NCI-H69 (cell line): ENCODE data around the gene SLC25A24.
"Not testable (repeated sequence)": the region's sequence is repeated elsewhere in the genome, so short reads cannot be mapped to it uniquely, and the experiment has no call there.

ENCODE experiments used
- DNase-seq: peaks from one replicate; lab custom pipeline; 2025; lab: John Stamatoyannopoulos, UW

Gene SLC25A24

DNA sequence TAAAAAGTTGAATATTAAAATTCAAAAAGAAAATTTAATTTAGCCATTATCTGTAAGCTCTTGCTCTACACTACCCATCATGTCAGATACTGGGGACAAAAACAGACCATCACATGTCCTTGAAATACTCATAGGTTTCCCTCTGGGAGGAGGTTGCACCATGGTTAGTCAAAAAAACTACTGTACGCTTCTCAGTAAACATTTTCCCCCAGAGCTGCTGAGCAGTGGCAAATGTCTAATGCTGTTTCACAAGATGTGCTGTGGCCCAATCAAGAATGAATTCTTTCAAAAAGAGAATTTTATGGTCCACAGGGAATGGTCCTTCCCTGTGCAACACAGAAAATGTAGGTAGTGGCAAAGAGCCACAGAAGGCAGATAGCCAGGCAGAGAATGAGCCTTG is 6.1 kb downstream of the SLC25A24 start:
- DNase-seq, result no peak

DNA sequence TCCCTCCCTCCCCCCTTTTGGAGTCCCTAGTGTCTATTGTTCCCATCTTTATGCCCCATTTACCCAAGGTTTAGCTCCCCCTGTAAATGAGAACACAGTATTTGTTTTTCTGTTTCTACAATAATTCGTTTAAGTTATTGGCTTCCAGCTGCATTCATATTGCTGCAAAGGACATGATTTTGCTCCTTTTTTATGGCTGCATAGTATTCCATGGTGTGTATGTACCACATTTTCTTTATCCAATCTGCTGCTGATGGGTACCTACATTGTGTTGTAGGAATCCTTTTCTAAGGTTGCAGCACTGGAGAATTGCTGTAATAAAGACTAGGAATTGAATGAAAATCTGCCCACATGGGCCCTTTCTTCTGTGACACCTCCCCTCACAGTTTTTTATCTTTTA is 6.8 kb downstream of the SLC25A24 start:
- no peak for DNase-seq

DNA sequence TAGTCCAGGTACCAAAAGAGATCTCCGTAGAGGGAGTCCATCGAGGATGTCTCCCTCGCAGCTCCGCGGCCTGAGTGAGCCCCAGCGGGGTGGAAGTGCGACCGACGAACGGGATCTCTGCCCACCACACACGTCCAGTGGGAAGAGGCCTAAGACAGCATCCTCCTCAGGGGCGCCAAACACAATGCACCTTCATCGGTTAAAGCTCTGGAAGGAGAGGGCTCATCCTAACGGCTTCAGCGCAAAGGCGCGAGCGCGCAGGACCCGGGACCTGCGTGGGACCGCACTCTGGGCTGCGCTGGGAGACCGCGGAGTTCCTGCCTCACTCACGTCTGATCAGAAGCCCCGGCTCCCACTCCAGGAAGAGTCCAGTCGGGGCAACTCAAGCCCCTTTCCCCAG is 7.6 kb downstream of the SLC25A24 start:
- no peak for DNase-seq

DNA sequence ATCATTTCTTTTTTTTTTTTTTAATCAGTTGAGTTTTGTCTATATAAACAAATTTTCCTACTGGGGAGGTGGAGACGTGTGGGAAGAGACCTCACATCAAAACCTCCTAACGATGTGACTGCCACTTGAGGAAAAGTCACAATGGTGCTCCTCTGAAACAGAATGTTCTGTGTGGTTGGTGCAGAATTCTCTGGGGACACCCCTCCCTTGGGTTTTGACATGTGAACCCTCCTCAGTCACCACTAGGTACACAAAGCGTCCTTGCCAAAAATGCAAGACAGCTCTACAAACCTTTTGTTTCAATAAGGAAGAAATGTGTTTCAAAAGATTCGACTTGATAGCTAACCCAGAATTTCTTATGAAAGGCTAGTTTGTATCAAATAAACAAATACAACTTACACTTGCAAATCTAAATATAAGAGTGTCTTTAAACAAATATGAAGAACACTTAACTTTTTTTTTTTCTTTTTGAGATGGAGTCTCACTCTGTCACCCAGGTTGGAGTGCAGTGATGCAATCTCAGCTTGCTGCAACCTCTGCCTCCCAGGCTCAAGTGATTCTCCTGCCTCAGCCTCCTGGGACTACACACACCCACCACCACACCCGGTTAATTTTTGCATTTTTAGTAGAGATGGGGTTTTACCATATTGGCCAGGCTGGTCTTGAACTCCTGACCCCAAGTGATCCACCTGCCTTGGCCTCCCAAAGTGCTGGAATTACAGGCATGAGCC is 9.3 kb downstream of the SLC25A24 start:
- peak; percentile 35 for DNase-seq

DNA sequence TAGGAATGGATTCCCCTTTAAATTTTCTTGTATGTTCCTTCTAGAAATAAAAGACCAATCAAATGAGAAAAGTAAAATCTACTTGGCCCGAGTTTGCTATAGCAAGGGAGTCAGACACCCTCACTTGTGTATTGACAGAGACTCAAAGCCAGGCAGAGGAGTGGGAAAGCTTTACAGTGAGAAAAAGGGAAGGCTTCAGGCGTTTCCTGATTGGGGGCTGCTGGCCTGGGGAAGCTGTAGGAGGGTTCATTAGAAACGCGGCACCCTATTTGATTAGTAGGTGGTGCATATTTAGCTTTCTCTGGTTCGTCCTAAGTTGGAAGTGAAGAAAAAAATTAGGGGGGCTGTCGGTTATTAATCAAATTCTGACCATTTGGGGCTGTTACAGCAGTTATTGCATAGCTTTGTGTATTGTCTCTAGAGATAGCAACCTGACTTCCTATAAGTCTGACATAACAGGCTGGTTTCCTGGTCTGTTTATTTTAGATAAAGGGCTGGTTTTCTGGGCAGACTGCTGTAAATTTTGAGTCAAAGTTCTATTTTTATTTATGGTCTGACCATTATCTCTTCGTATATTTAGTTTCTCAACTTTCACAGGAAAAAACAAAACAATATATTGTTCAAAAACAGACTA is 10.0 kb downstream of the SLC25A24 start:
- DNase-seq, result no peak

DNA sequence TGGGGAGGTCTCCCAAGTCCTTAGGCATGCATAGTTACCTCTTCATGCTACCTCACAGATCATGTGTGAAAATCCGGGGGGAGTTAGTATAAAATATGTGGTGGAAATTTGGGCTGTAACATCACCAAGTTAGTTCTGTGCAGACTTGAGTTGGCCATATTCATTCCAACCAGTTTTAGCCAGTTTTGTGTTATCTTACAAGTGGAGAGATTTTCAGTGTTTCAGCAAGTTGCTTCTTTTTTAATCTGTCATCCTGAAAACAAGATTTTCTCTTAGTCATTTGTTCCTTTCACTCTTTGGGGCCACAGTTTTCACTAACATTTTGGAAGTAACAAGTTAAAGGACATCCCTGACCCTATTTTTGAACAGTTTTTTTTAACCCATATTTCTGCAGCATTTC is 11.3 kb downstream of the SLC25A24 start:
- no peak for DNase-seq

DNA sequence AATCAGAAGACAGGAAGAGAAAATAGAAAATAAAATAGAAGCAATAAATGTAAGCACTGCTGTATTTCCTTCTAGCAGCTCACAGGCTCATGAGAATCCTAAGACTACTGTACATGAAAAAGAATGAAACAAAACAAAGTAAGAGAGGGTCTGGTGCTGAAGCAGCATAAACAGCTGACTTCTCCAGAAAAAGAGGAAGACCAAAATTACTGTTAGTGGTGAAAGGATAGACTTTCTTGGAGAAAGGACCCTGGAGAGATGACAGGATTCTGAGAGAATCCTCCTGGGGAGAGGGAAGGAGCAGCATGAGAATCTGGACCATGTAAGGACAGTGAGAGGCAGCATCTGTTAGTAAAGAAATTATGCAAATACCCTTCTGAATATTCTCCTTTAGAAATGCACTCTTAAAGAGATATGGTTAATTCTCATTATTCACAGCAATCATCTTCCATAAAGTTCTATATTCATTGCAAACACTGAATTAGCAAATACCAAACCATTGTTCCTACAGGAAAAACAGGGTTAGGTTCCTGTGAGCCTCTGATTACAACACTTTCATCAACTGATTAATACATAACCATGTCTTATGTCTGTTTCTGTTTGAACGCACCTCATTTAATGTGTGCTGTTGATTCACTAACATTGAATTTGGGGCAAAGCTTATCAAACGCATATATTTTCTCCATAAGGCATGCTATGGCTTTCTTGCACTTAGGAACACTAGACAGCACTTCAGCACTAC is 17.0 kb downstream of the SLC25A24 start:
- no peak for DNase-seq

DNA sequence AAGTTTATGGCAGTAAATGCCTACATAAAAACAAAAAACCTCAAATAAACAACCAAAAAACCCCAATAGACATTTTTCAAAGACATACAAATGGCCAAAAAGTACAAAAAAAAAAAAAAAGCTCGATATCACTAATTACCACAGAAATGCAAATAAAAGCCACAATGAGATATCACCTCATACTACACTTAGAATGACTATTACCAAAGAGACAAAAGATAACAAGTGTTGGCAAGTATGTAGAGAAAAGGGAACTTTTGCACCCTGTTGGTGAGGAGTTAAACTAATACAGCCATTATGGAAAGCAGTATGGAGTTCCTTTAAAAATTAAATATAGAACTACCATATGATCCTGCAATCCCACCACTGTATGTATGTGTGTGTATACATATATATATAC is 21.1 kb downstream of the SLC25A24 start:
- DNase-seq, result no peak

DNA sequence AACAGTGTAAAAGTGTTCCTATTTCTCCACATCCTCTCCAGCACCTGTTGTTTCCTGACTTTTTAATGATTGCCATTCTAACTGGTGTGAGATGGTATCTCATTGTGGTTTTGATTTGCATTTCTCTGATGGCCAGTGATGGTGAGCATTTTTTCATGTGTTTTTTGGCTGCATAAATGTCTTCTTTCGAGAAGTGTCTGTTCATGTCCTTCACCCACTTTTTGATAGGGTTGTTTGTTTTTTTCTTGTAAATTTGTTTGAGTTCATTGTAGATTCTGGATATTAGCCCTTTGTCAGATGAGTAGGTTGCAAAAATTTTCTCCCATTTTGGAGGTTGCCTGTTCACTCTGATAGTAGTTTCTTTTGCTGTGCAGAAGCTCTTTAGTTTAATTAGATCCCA is 37.7 kb downstream of the SLC25A24 start:
- DNase-seq, result not testable (repeated sequence)

DNA sequence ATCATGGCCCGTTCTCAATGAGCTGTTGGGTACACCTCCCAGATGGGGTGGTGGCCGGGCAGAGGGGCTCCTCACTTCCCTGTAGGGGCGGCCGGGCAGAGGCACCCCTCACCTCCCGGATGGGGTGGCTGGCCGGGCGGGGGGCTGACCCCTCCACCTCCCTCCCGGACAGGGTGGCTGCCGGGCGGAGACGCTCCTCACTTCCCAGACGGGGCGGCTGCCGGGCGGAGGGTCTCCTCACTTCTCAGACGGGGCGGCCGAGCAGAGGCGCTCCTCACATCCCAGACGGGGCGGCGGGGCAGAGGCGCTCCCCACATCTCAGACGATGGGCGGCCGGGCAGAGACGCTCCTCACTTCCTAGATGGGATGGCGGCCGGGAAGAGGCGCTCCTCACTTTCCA is 40.2 kb downstream of the SLC25A24 start:
- not testable (repeated sequence) for DNase-seq

DNA sequence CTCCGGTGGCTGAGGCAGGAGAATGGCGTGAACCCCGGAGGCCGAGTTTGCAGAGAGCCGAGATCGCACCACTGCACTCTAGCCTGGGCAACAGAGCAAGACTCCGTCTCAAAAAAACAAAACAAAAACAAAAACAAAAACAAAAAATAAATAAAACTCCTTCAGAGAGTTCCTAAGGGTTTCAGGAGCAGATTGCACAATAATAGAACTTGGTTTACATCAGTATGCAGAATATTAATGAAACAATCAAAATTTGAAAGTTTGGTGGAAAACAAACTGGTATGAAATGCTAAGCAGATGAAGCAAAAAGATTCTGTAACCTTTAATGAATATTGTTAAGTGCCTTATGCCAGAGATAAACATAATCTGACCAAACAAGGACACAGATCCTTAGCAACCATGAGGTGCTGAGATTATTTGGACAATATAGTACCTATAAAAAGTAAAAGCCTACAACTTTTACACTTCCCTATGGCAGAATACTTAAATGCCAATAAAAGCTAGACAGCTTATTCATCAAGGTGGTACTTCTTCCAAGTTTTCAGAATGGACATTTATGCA is 41.2 kb downstream of the SLC25A24 start:
- DNase-seq, result no peak

DNA sequence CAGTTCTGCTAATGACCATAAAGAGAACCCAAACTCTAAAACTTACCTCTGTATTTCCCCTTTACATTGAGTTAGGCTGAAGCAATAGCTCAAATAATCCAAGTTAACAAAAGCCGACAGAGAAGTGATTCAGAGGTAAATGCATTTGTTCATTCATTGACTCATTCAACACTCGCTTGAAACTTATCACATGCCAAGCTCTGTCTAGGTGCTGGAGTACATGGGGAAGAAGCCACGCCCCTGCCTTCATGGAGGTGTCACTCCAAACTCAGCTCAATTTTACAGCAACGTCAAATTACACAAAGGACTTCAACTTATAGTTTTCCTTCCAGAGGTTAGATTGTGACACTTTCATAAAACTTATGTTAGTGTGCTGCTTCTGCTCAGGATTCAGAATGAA is 45.8 kb downstream of the SLC25A24 start:
- DNase-seq, result no peak

DNA sequence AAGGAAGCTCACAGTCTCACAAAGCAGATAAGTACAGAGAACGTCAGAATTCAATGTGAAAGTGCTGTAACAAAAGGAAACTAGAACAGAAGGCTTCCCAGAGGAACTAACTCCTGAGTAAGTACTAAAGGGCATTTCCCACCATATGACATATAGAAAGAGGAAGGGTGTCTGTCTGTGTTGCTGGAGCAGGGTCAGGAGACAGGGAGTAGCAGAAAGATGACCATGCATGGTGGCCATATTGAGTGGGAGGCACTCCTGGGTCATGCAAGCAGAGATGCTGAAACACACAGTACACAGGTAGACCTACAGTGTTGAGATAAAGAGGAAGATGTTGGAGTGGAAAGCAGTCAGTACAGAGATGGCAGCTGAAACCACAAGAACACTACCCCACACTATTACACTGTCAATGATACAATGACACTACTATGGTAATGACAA is 47.3 kb downstream of the SLC25A24 start:
- no peak for DNase-seq

DNA sequence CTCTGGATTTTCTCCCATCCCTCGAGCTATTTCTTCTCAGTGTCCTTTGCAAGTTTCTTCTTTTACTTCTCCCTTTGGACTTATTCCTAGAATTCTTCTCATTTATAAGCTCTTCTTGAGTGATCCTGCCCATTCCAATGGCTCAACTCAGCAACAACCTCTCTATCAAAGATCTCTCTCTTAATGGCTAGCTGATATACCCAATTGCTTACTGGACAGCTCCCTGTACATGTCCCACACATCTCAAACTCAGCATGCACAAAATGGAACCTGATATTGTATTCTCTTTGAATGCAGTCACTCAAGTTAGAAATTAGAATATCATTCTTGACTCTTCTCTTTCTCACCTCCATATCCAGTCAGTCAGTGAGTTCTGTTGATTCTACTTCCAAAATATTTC is 48.6 kb downstream of the SLC25A24 start:
- DNase-seq, result no peak

DNA sequence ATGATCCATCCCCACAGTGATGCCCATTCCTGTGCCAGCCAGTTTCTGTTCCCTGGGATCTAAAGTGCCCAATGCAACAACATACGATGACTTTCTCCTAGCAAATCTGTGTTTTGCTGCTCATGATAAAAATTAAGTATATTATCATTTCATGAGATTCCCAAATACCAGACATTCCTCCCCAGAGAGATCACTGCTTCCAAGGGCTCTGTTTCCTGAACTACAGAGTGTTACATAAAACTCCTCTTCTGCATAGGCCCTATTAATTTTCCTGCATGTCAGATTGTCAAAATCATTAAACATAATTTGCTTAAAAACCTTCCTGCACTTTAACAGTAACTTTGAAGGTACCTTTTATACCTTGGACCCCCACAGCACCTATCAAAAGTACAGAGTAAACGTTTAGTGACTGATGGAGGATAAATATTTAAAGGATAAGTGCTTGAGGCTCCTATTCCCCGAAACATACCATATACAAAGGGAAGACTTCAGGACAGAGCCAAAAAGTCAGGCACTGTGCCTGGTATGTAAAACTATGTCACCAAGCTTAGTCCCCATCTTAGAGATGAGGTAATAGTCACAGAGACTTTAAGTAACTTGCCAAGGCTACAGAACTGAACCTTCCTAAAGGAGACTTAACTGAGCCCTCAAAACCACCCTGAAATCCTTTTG is 50.2 kb downstream of the SLC25A24 start:
- no peak for DNase-seq

DNA sequence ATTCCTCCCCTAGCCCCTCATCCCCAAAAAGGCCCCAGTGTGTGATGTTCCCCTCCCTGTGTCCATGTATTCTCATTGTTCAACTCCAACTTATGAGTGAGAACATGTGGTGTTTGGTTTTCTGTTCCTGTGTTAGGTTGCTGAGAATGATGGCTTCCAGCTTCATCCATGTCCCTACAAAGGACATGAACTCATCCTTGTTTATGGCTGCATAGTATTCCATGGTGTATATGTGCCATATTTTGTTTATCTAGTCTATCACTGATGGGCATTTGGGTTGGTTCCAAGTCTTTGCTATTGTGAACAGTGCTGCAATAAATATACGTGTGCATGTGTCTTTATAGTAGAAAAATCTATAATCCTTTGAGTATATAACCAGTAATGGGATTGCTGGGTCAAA is 55.6 kb downstream of the SLC25A24 start:
- DNase-seq, result not testable (repeated sequence)

DNA sequence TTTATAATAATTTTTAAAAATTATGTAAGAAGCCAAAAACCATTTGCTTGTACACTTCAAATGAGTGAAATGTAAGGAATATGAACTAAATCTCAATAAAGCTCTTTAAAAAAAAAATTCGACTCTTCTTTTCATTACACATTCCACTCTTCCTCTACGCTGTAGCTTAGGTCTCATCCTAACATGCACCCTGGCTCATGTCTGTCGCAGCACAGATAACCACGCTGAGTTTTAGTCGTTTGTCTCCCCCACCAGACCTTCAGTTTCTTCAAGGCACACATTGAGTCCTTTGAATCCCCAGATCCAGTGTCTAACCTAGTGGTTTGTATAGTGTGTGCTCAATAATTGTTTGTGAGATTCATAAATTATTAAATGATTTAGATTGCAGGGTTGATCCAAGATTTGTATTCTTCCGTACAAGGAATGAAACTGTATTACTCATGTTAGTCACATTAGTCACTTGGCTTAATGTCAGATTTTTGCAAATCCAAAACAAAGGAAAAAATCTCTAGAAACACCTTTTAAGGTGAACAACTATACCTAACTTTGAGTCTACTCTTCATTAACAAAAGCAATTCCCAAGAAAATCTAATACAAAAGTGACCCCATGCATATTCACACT is 57.3 kb downstream of the SLC25A24 start:
- no peak for DNase-seq

DNA sequence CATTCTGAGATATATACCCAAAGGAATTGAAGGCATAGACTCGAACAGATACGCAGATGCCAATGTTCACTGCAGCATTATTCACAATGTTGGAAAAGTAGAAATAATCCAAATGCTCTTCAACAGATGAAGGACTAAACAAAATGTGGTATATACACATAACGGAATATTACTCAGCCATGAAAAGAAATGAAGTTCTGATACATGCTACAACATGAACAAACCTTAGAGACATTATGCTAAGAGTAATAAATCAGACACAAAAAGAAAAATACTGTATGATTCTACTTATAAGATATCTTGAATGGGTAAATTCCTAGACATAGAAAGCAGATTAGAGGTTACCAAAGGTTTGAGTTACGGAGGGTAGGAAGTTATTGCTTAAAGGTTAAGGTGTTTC is 57.9 kb downstream of the SLC25A24 start:
- no peak for DNase-seq

DNA sequence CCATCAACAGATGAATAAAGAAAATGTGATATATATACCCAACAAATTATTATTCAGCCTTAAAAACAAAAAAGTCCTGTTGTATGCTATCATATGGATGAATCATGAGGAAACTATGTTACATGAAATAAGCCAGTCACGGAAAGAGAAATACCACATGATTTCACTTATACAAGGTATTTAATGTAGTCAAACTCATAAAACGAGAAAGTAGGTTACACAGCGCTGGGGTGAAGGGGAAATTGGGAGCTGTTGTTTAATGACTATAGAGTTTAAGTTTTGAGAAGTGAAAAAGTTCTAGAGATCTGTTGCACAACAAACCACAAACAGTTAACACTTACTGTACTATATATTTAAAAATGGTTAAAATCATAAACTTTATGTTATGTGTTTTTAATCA is 58.5 kb downstream of the SLC25A24 start:
- no peak for DNase-seq

DNA sequence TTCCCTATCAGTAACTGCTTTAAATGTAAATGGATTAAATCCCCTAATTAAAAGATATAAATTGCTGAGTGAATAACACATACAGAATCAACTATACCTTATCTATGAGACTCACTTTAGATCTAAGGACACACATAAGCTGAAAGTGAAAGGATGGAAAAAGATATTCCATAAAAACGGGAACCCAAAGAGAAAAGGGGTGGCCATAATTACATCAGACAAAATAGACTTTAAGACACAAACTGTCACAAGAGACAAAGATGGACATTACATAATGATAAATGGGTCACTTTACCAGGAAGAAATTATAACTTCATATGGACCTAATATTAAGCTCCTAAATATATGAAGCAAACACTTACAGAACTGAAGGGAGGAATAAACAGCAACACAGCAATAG is 59.2 kb downstream of the SLC25A24 start:
- no peak for DNase-seq

DNA sequence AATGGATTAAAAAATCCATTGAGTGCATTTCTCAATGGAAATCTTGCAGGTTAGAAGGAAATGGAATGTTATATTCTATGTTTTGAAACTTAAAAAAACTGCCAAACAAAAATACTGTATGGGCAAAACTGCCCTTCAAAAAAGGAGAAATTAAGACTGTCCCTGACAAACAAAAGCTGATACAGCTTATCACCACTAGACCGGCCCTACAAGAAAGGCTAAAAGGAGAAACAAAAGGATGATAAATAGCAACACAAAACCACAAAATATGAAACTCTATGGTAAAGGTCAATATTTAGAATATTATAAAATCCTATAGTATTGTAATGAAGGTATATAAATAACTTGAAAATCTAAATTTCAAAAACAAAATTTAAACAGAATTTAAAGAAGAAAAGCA is 60.0 kb downstream of the SLC25A24 start:
- DNase-seq, result no peak

DNA sequence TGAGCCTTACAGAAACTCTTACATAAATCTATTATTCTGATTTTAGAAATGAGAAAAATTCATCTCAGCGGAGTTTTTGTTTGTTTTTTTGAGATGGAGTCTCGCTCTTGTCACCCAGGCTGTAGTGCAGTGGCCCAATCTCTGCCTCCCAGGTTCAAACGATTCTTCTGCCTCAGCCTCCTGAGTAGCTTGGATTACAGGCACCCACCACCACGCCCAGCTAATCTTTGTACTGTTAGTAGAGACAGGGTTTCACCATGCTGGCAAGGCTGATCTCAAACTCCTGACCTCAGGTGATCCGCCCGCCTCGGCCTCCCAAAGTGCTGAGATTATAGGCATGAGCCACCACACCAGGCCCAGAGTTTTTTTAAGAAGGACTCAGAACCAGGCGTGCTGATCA is 60.6 kb downstream of the SLC25A24 start:
- DNase-seq, result not testable (repeated sequence)
